ENCODE measurements around the gene PNMA6E. TPM values are rescaled to one million over a fixed set of nuclear protein-coding genes. Genes with fewer than 3 reads are reported as not detected.

The PNMA6E gene
- total and polyA plus RNA-seq, 2 of the 13 experiments (the other 11 are each of a cell fraction or from before 2014, with no cell fraction given), result not detected

DNA sequence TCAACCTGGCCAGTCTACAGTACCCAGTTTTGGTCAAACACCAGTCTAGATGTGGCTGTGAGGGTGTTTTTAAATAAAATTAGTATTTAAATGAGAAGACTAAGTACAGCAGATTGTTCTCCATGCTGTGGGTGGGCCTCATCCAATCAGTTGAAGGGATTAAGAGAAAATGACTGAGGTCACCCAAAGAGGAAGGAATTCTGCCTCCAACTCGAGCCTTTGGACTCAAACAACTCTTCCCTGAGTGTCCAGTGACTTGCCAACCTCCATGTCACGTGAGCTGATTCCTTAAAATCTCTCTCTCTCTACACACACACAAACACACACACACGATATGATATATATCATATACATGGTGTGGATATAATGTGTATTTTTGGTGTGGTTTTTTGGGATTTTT lies 34.7 kb upstream of the PNMA6E start:
- no TSS peak for BruUV-seq (replicated peaks)
- in situ Hi-C loops (cut with HindIII; ENCODE audit: extremely low pct_ligation_motif_present, low pct_unique_long_range_greater_than_20kb), result no loop called here
- H3K36me3 ChIP-seq (replicated peaks in 1 of 2; ENCODE audit: control insufficient read depth in 1 of 2, insufficient read depth in 2 of 2, low read length in 2 of 2), result no peaks in the 10 kb centered on the region
- no peak for DNase-seq (ENCODE audit: low spot score)
- H2AFZ ChIP-seq (ENCODE audit: low read length), result no peak overlapping the region
- FAIRE-seq, result no peak
- intact Hi-C loops (cut with micrococcal nuclease; ENCODE audit: unreplicated experiment), result no loop called here
- no peak overlapping the region for H3K27ac ChIP-seq (ENCODE audit: extremely low read length, insufficient read depth, low read length)
- WGBS (ENCODE audit: low lambda C conversion rate), result 2% methylated on average over 3 of the region's 3 CpGs
- no peak overlapping the region for H3K9ac ChIP-seq (ENCODE audit: insufficient read depth, low read depth, low read length)
- H3K27me3 ChIP-seq (ENCODE audit: control insufficient read depth in 1 of 2, insufficient read depth in 2 of 2, low read length in 2 of 2), result no peaks in the 10 kb centered on the region; a peak in 1 of 5 replicates
- ChIA-PET CTCF (ENCODE audit: low intra/inter-chr PET ratio, low total read pairs) (no interaction called here), POLR2A (no interaction called here)
- no peak for ATAC-seq
- H4K20me1 ChIP-seq (ENCODE audit: insufficient read depth, low read length), result no peaks in the 10 kb centered on the region
- TF ChIP-seq MIER2 (CRISPR knock-in tag; IDR thresholded peaks at IDR 0.05) (no peak), ZNF160 (CRISPR knock-in tag; IDR thresholded peaks at IDR 0.05) (no peak)
- TF ChIP-seq, protein P1, sequence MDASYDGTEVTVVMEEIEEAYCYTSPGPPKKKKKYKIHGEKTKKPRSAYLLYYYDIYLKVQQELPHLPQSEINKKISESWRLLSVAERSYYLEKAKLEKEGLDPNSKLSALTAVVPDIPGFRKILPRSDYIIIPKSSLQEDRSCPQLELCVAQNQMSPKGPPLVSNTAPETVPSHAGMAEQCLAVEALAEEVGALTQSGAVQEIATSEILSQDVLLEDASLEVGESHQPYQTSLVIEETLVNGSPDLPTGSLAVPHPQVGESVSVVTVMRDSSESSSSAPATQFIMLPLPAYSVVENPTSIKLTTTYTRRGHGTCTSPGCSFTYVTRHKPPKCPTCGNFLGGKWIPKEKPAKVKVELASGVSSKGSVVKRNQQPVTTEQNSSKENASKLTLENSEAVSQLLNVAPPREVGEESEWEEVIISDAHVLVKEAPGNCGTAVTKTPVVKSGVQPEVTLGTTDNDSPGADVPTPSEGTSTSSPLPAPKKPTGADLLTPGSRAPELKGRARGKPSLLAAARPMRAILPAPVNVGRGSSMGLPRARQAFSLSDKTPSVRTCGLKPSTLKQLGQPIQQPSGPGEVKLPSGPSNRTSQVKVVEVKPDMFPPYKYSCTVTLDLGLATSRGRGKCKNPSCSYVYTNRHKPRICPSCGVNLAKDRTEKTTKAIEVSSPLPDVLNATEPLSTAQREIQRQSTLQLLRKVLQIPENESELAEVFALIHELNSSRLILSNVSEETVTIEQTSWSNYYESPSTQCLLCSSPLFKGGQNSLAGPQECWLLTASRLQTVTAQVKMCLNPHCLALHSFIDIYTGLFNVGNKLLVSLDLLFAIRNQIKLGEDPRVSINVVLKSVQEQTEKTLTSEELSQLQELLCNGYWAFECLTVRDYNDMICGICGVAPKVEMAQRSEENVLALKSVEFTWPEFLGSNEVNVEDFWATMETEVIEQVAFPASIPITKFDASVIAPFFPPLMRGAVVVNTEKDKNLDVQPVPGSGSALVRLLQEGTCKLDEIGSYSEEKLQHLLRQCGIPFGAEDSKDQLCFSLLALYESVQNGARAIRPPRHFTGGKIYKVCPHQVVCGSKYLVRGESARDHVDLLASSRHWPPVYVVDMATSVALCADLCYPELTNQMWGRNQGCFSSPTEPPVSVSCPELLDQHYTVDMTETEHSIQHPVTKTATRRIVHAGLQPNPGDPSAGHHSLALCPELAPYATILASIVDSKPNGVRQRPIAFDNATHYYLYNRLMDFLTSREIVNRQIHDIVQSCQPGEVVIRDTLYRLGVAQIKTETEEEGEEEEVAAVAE (CRISPR knock-in tag; IDR thresholded peaks at IDR 0.05; ENCODE audit: borderline replicate concordance), result no peak
- no peaks in the 10 kb centered on the region for H3K9me3 ChIP-seq (ENCODE audit: low read length)
- no peak overlapping the region for H3K4me3 ChIP-seq (replicated peaks in 1 of 3; ENCODE audit: insufficient read depth in 1 of 3, low read depth in 2 of 3, low read length in 3 of 3)
- H3K4me2 ChIP-seq (ENCODE audit: low read depth, low read length), result no peak overlapping the region
- no peaks in the 10 kb centered on the region for H3K79me2 ChIP-seq (ENCODE audit: insufficient read depth, low read length)
- no peaks in the 10 kb centered on the region for H3K4me1 ChIP-seq (ENCODE audit: insufficient read depth, low read length)

DNA sequence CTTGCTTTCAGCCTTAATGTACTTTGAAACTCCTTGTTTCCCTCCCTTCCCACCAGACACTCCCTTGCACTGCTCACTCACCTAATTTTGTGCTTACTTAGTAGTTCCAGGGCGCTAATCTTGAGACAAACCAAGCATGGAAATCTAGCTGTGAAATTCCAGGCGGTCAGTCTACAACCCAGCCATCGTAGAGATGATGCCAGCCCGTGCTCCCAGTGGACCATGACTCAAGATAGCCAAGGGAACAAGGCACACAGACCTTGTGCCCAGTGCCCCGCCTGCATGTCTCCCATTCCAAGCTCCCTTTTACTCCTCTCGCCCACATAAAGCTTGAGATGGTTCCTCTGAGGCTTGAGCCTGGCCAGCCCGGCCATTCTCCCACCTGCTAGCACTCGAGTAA lies 33.7 kb upstream of the PNMA6E start:
- no TSS peak for BruUV-seq (replicated peaks)
- WGBS (ENCODE audit: low lambda C conversion rate), result 60% methylated on average over 5 of the region's 8 CpGs
- no peak for TF ChIP-seq ZNF501 (CRISPR knock-in tag; IDR thresholded peaks at IDR 0.05)
- no peak for TF ChIP-seq ZKSCAN1 (IDR thresholded peaks at IDR 0.05; ENCODE audit: low read length)
- no peak for TF ChIP-seq NR2F1 (CRISPR knock-in tag; IDR thresholded peaks at IDR 0.05)
- no peak for TF ChIP-seq TBL1XR1 (IDR thresholded peaks at IDR 0.05; ENCODE audit: borderline replicate concordance, low read length, partially characterized antibody)
- TF ChIP-seq, protein P2, sequence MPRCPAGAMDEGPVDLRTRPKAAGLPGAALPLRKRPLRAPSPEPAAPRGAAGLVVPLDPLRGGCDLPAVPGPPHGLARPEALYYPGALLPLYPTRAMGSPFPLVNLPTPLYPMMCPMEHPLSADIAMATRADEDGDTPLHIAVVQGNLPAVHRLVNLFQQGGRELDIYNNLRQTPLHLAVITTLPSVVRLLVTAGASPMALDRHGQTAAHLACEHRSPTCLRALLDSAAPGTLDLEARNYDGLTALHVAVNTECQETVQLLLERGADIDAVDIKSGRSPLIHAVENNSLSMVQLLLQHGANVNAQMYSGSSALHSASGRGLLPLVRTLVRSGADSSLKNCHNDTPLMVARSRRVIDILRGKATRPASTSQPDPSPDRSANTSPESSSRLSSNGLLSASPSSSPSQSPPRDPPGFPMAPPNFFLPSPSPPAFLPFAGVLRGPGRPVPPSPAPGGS (CRISPR knock-in tag; IDR thresholded peaks at IDR 0.05), result no peak
- TF ChIP-seq ZNF317 (CRISPR knock-in tag; IDR thresholded peaks at IDR 0.05), result no peak
- TF ChIP-seq FLYWCH1 (CRISPR knock-in tag; IDR thresholded peaks at IDR 0.05), result no peak
- TF ChIP-seq, protein P3, sequence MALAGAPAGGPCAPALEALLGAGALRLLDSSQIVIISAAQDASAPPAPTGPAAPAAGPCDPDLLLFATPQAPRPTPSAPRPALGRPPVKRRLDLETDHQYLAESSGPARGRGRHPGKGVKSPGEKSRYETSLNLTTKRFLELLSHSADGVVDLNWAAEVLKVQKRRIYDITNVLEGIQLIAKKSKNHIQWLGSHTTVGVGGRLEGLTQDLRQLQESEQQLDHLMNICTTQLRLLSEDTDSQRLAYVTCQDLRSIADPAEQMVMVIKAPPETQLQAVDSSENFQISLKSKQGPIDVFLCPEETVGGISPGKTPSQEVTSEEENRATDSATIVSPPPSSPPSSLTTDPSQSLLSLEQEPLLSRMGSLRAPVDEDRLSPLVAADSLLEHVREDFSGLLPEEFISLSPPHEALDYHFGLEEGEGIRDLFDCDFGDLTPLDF (CRISPR knock-in tag; IDR thresholded peaks at IDR 0.05), result no peak
- no peak for TF ChIP-seq ZNF567 (CRISPR knock-in tag; IDR thresholded peaks at IDR 0.05; ENCODE audit: borderline replicate concordance)
- no peak for TF ChIP-seq ZNF143 (CRISPR knock-in tag; IDR thresholded peaks at IDR 0.05)

More for the DNA sequence above, 33.7 kb upstream of the PNMA6E start:
- intact Hi-C loops (cut with micrococcal nuclease; ENCODE audit: unreplicated experiment), result no loop called here
- H3K9me3 ChIP-seq (ENCODE audit: low read length), result no peaks in the 10 kb centered on the region
- H3K27ac ChIP-seq (ENCODE audit: extremely low read length, insufficient read depth, low read length), result no peak overlapping the region
- no peaks in the 10 kb centered on the region; a peak in 1 of 5 replicates for H3K27me3 ChIP-seq (ENCODE audit: control insufficient read depth in 1 of 2, insufficient read depth in 2 of 2, low read length in 2 of 2)
- no peaks in the 10 kb centered on the region for H3K79me2 ChIP-seq (ENCODE audit: insufficient read depth, low read length)
- H2AFZ ChIP-seq (ENCODE audit: low read length), result no peak overlapping the region
- DNase-seq (ENCODE audit: low spot score) (no peak), ATAC-seq (no peak), FAIRE-seq (no peak)
- no peaks in the 10 kb centered on the region for H4K20me1 ChIP-seq (ENCODE audit: insufficient read depth, low read length)
- no peaks in the 10 kb centered on the region for H3K36me3 ChIP-seq (replicated peaks in 1 of 2; ENCODE audit: control insufficient read depth in 1 of 2, insufficient read depth in 2 of 2, low read length in 2 of 2)
- no peaks in the 10 kb centered on the region for H3K4me1 ChIP-seq (ENCODE audit: insufficient read depth, low read length)
- H3K9ac ChIP-seq (ENCODE audit: insufficient read depth, low read depth, low read length), result no peak overlapping the region
- in situ Hi-C loops (cut with HindIII; ENCODE audit: extremely low pct_ligation_motif_present, low pct_unique_long_range_greater_than_20kb), result no loop called here
- H3K4me3 ChIP-seq (replicated peaks in 1 of 3; ENCODE audit: insufficient read depth in 1 of 3, low read depth in 2 of 3, low read length in 3 of 3), result no peak overlapping the region
- H3K4me2 ChIP-seq (ENCODE audit: low read depth, low read length), result no peak overlapping the region
- ChIA-PET POLR2A (no interaction called here), CTCF (ENCODE audit: low intra/inter-chr PET ratio, low total read pairs) (no interaction called here)

Data from HepG2 (cell line).